Stimulated activated CD8-positive, alpha-beta memory T cell treated with anti-CD3 and anti-CD28 coated beads, Interleukin-4, amount 100 ng/mL, for 48 hours (primary cell): Measurements from ENCODE around the gene LSMEM2.
"Not testable (repeated sequence)": the region's sequence is repeated elsewhere in the genome, so short reads cannot be mapped to it uniquely, and the experiment has no call there.

Source experiments
- DNase-seq: peaks from one replicate; pipeline ENCODE4 v3.0.0-alpha.2; 2020

LSMEM2 gene

GRCh38 chr3:50278880-50279224, at the start of gene LSMEM2:
TSS of gene LSMEM2 (plus strand) at chr3:50279087. CDS start at chr3:50279114, 27 bp downstream.
- DNase-seq = no peak

- DNase-seq = no peak
These were observed 49.4 kb upstream of the LSMEM2 start for GRCh38 chr3:50229490-50229889.

- no peak for DNase-seq
These were observed 48.6 kb upstream of the LSMEM2 start for GRCh38 chr3:50230104-50230793.

- DNase-seq = no peak
These were observed 48.1 kb upstream of the LSMEM2 start for GRCh38 chr3:50230794-50231125.

- DNase-seq = no peak
These were observed 47.3 kb upstream of the LSMEM2 start for GRCh38 chr3:50231581-50231980.

GRCh38 chr3:50232303-50232702, 46.6 kb upstream of the LSMEM2 start:
- DNase-seq = no peak

- no peak for DNase-seq
These were observed 45.7 kb upstream of the LSMEM2 start for GRCh38 chr3:50233176-50233575.

GRCh38 chr3:50235716-50236483, 43.0 kb upstream of the LSMEM2 start, which contains the start of gene GNAI2:
TSS of gene GNAI2 (plus strand) at chr3:50236204. CDS start at chr3:50236336, 132 bp downstream.
- DNase-seq = peak; percentile 98

GRCh38 chr3:50236484-50237132, 42.3 kb upstream of the LSMEM2 start:
- DNase-seq = no peak

GRCh38 chr3:50237133-50237651, 41.7 kb upstream of the LSMEM2 start:
- DNase-seq = peak; percentile 57

- DNase-seq = peak; percentile 90
These were observed 40.9 kb upstream of the LSMEM2 start for GRCh38 chr3:50237754-50238548.

- DNase-seq = peak; percentile 44
These were observed 40.3 kb upstream of the LSMEM2 start for GRCh38 chr3:50238549-50239026.

- DNase-seq = no peak
These were observed 39.2 kb upstream of the LSMEM2 start for GRCh38 chr3:50239649-50240048.

GRCh38 chr3:50241163-50241562, 37.7 kb upstream of the LSMEM2 start:
- no peak for DNase-seq

- no peak for DNase-seq
These were observed 37.0 kb upstream of the LSMEM2 start for GRCh38 chr3:50241713-50242380.

GRCh38 chr3:50242381-50242770, 36.5 kb upstream of the LSMEM2 start:
- DNase-seq = peak; percentile 42

GRCh38 chr3:50242851-50243542, 35.9 kb upstream of the LSMEM2 start:
- DNase-seq = peak; percentile 63

- DNase-seq = no peak
These were observed 35.4 kb upstream of the LSMEM2 start for GRCh38 chr3:50243543-50243895.

GRCh38 chr3:50244813-50245212, 34.1 kb upstream of the LSMEM2 start:
- not testable (repeated sequence) for DNase-seq

GRCh38 chr3:50245251-50245745, 33.6 kb upstream of the LSMEM2 start:
- no peak for DNase-seq

- DNase-seq = peak; percentile 99
These were observed 32.9 kb upstream of the LSMEM2 start for GRCh38 chr3:50245831-50246516.
